C4-2B (cell line): ENCODE results near the gene MTHFD2L.

ENCODE experiments used
- ZFX ChIP-seq: fragments of 450-650 bp; IDR thresholded peaks from 2 replicates; pipeline ENCODE4 v1.6.1; 2017
- TF ChIP-seq, protein P1 (sequence below): fragments of 450-650 bp; conservative IDR thresholded peaks from 2 replicates; pipeline ENCODE4 v1.5.1; 2017; ENCODE audit warnings: mild to moderate bottlenecking

DNA sequence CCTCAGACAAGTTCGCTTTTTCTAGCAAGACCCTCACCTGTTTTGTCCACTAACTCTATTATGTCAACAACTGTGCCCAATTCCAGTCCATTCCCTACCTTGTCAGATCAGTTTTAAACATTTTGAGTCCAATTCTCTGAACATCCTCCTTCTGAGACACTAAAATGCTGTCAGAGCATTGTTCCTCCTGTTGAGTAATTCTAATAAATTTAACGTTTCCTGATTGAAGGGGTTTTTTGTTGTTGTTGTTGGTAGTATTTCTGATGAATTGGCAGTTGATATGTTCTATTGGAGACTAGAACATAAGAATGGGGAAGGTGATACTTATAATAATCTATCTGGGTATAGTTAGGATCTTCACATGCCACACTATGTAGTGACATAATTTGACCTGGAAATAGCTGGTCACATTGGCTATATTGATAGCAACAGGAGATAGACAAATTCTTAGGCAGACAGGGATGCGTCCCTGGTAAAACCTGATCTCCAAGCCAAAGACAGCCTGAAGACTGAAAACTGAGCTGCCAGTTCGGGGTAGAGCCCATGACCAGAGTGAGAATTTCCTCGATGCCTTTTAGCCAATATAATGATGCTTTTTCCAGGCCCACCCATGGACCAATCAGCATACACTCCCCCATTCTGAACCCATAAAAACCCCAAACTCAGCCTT, 46.5 kb upstream of the MTHFD2L start:
- TF ChIP-seq, protein P1, sequence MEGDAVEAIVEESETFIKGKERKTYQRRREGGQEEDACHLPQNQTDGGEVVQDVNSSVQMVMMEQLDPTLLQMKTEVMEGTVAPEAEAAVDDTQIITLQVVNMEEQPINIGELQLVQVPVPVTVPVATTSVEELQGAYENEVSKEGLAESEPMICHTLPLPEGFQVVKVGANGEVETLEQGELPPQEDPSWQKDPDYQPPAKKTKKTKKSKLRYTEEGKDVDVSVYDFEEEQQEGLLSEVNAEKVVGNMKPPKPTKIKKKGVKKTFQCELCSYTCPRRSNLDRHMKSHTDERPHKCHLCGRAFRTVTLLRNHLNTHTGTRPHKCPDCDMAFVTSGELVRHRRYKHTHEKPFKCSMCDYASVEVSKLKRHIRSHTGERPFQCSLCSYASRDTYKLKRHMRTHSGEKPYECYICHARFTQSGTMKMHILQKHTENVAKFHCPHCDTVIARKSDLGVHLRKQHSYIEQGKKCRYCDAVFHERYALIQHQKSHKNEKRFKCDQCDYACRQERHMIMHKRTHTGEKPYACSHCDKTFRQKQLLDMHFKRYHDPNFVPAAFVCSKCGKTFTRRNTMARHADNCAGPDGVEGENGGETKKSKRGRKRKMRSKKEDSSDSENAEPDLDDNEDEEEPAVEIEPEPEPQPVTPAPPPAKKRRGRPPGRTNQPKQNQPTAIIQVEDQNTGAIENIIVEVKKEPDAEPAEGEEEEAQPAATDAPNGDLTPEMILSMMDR = no peak
- no peak for TF ChIP-seq ZFX
